Eye (tissue), 1 donor: ENCODE results near the gene NAT8L.
A peak's percentile ranks its signal among the peaks of the same experiment; 100 is the strongest.

Experiments
- DNase-seq: peaks from one replicate; pipeline ENCODE4 v3.0.0-alpha.2; 2015

The NAT8L gene

GRCh38 chr4:2046031-2046961, 12.8 kb upstream of the NAT8L start:
- peak; percentile 15 for DNase-seq

DNA sequence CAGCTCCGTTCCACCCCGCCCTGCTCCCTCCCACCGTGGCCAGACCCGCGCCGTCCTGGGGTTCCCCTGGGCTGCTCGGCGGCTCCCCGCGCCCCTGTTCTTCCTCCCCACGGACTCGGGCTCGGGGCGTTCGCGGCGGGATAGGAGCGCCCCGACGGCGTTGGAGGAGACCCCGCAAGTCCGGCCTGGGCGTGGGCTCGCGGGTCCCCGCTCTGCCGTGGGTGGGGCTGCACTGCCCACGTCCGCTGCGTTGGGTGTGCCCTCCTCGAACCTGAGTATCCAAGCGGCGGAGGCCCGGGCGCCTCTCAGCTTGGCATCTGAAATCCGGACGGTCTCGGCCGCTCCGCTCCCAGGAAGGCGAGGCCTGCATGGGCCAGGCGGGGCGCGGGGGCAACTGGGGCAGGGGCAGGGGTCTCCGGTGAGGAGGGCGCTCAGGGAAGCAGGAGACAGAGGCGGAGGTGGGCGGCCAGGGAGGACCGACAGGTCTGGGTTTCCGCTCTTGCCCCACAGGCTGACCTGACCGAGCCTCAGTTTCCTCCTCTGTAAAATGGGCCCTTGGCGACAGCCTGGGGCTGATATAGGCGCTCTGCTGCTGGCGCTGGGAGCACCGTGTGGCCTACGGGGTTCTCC, 12.0 kb upstream of the NAT8L start:
- no peak for DNase-seq

GRCh38 chr4:2047781-2048581, 11.1 kb upstream of the NAT8L start:
- no peak for DNase-seq

GRCh38 chr4:2048831-2049230, 10.3 kb upstream of the NAT8L start:
- no peak for DNase-seq

GRCh38 chr4:2049381-2049780, 9.7 kb upstream of the NAT8L start:
- no peak for DNase-seq

- DNase-seq = no peak
Observed at GRCh38 chr4:2049811-2050210, 9.3 kb upstream of the NAT8L start.

GRCh38 chr4:2051086-2051485, 8.0 kb upstream of the NAT8L start:
- no peak for DNase-seq

DNA sequence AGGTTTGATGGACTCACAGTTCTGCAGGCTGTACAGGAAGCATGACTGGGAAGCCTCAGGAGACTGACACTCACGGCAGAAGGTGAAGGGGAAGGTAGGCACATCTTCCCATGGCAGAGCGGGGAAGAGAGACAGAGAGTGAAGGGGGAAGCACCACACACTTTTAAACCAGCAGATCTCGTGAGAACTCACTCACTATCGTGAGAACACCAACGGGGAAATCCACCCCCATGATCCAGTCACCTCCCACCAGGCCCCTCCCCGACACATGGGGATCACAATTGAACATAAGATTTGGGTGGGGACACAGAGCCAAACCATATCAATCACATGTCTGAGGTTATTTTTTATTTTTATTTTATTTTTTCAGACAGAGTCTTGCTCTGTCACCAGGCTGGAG, 4.9 kb upstream of the NAT8L start:
- DNase-seq = no peak

DNA sequence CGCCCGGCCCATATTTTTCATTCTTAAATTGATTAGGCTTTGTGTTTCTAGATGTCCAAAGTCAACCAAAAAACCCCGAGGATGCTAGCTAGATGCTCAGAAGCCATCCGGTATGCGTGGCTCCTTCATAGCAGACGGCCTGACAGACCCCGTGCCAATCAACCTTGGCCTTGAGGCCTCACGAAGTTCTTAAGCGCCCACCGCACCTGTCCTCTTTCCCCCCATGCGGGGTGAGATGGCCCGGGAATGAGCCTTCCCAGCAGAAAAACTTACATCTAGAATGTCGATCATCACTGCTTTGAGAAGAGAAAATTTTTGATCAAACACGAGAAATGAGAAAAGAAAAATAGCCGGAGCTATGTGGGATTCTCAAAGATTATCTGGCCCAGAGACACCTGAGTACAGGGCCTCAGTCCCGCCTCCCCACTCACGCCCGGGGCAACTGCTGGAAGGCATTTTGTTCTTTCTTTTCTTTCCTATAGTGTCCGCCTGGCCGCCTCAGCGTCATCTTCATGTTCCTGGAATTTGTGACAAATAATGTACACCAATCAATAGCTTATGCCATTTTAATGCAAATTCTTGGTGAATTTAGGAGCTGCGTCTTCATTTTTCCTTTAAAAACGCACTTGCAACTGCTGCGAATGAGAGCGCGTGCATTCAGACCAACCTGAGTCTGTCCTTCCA, 1.6 kb upstream of the NAT8L start:
- peak; percentile 28 for DNase-seq

DNA sequence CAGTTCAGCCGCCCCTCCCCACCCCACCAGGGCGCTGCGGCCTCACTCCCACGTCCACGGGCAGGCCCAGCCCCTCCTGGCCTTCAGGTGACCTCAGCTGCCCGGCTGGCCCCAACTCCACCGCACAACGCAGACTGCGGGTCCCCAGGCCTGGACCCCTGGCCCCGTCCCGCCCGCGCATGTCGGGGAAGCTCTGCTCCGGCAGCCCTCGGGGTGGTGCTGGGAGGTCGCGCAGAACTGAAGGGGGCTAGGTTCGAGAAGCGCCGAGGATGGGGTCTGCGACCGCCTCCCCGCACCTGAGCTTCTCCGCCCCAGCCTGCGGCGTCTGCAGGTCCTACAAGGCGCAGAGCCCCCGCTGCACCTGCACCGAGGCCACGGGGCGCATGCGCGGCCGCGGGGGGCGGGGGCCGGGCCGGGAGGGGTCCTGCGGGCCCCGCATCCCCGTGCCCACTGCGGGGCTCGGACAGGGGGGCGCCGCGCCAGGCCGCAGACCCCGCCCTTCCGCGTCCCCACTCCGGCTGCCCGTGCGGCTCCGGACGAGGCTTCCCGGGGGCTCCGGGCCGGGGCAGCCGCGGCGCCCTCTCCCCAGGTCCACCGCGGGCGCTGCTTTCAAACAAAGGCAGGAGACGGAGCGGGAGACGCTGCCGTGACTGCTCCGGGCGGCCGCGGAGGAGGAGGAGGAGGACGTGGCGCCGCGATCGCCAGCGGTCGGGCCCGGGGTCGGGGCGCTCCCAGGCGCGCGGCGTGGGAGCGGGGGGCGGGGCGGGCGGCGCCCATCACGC, 672 bp upstream of the NAT8L start:
- peak; percentile 68 for DNase-seq

- peak; percentile 41 for DNase-seq
Observed at GRCh38 chr4:2059726-2060602, 837 bp downstream of the NAT8L start.

DNA sequence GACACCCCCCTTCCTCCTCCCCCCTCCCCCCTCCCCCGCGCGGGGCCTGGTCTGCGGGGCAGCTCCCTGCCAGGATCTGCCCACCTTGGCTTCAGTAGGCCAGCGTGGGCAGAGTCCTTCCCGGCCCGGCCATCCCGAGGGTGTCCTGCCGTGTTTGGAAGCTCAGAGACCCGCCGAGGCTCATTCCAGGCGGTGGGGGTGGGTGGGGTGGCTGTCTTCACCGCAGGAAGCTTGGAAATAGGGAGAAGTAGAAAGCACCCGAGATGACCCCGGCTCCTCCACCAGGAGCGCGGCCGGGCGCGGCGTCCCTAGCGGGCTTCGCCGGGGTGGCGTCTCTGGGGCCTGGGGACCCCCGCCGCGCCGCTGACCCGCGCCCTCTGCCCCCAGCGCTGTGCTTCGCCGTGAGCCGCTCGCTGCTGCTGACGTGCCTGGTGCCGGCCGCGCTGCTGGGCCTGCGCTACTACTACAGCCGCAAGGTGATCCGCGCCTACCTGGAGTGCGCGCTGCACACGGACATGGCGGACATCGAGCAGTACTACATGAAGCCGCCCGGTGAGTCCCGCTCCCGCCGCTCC, 1.6 kb downstream of the NAT8L start:
- peak; percentile 51 for DNase-seq

DNA sequence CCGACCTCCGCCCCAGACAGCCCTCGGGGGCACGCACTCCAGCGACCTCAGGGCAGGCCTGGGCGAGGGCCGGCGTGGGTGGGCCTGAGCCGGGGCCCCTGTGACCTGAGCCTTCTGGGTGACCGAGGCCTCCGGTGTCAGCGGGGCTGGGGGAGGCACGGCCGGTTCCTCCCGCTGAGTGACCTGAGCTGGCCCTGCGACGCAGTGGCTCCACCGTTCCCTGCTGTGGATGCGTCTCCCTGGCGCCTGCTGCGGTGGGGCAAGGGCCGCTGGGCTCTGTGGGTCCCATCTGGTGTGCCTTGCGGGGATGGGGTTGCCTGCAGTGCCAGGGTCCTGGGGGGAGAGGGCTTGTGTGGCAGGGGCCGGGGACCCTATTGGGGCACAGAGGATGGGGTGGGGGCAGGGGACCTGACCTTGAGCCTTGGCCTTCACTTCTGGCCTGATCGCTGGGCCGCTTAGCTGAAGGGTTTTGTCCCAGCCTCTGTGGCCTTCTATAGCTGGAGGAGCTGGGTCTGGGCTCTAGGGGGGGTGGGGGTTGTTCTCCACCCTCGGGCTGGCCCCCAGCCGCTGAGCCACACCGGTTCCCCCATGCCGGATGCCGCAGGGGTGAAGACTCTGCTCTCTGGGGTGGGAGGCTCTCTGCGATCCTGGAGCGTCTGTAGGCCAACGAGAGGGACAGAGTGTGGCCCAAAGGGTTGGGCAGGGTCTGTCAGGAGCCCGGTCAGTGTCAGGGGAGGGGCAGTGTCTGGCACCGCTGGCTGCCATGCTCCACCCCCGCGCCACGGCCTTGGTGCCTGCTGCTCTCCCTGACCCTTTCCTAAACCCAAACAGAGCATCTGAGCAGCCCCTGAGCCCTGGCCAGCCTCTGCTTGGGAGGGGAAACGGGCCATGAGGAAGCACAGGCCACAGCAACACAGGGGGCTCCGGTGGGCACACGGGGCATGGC, 2.3 kb downstream of the NAT8L start:
- no peak for DNase-seq

DNA sequence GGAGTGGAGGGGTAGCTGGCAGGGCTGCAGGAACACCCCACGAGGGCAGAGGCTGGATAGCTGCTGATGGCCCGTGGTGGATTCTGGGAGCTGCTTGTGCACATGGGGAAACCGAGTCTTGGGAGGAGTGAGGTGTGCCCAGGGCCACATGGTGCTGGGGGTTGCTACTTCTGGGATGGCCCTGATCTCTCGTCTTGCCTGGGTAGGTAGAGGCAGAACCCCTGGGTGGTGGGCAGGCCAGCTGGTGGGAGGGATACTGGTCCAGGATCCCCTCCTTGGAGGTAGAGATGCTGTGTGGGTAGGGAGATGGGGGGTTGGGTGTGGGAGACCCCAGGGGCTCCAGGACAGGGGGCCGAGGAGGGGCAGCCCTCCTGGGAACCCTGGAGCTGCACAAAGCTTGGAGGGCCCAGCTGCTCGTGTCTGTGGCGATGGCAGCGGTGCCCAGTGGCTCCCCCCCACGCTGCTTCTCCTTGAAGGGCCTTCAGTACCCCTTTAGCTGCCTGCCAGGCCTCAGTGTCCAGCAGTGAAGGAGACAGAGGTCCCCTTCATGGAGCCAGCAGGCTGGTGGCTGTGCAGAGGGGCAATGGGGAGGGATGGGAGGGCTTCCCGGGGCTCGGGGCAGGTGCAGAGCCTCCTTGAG, 3.2 kb downstream of the NAT8L start:
- no peak for DNase-seq

DNA sequence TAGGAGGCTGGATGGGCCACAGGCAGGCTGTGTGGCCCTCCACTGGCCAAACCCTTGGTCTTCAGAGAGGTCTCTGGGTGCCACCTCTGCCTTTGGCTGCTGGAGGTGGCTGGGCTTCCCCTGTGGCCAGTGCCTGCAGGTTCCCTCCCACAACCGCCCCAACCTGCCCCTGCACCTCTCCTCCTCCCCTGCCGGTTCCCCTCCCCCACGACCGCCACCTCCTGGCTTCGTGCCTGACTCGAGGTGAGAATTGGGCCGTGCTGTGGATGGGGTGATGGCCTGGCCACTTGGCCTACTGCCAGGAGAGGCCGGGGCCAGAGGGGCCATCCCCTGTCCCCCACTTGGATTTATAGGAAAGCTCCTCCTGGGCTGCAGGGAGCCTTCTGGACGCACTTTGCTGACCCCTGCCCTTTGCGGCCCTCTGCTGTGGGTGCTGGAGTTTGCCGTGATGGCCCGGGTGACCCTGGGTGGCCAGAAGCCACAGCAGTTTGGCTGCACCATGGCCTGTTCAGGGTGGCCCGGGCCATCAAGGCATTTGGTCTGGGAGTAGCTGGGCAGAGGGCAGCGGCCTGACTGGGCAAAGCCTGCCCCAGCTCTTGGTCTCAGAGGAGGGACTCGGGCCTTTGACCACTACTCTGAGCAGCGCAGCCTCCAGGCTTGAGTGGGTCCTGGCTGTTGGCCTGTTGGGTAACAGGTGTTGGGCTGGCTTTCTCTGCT, 3.8 kb downstream of the NAT8L start:
- DNase-seq = no peak

DNA sequence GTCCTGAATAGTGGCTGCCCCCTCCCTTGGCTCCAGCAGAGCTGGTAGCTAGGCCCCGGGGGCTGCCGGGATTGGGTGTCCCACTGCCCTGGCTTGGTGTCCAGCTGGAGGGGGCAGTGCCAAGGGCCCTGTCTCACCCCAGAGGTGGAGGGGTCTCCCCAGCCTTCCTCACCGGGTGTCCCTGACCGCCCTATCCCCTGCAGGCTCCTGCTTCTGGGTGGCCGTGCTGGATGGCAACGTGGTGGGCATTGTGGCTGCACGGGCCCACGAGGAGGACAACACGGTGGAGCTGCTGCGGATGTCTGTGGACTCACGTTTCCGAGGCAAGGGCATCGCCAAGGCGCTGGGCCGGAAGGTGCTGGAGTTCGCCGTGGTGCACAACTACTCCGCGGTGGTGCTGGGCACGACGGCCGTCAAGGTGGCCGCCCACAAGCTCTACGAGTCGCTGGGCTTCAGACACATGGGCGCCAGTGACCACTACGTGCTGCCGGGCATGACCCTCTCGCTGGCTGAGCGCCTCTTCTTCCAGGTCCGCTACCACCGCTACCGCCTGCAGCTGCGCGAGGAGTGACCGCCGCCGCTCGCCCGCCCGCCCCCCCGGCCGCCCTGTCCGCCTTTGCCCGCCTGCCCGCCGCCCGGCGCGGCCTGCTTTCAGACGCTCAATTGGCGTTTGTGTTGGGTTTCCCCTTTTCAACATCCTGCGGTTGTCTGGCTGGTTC, 4.6 kb downstream of the NAT8L start:
- no peak for DNase-seq

- DNase-seq = no peak
Observed at GRCh38 chr4:2064276-2064991, 5.3 kb downstream of the NAT8L start.
